HG02571 (cell line): ENCODE measurements around the gene HMGCR.

Source experiments
- ATAC-seq: cut with Tn5 transposase; IDR thresholded peaks from one replicate; pipeline ENCODE4 v1.9.1; 2021; ENCODE audit warnings: mild to moderate bottlenecking, moderate library complexity; ENCODE audit not compliant: unreplicated experiment

The HMGCR gene

DNA sequence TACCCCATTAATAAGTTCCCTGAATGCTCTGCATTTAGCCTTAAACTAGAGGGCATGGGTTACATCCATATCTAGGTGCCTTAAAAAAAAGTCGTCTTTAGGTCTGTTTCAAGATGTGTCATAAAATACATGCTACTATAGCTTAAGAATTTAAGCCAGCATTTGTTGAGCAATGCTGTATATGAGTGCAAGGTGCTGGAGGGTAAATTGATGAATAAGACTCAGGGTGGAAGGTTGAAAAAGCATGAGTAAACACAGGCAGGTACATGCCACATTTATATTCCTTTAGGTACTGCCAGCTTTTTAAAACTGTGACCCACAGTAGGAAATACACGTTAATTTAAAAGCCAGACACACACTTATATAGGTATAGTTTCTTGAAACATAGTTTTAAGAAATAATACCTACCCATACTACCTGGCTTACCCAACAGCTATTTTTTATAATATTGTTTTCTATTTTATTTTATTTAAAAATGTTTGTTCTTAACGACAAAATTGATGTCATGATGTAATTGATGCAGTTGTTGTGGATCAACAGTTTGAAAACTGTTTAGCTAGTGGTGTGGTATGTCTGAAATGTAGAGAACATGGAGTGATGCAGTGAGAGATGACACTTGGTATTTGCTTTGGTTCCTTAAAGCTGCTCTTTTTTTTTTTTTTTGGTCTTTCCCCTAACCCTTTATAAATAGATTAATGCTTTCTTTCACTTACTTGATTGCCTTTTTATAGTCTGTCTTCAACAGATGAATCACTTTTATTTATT is 3.9 kb downstream of the HMGCR start:
- no peak for ATAC-seq

- ATAC-seq, result no peak
Measured at GRCh38 chr5:75341934-75342333, 4.9 kb downstream of the HMGCR start.

DNA sequence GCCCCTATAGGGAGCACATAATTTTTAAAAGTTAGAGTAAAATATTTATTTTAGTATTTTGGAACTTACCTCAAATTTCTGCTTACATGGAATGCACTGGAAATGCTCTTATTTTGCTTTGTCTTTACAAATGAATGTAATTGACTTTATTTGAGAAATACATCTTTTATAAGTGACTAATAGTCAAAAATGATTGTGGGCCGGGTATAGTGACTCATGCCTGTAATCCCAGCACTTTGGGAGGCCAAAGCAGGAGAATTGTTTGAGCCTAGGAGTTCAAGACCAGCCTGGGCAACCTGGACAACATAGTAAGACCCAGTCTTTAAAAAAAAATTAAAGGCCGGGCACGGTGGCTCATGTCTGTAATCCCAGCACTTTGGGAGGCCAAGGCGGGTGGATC is 5.8 kb downstream of the HMGCR start:
- ATAC-seq, result no peak

DNA sequence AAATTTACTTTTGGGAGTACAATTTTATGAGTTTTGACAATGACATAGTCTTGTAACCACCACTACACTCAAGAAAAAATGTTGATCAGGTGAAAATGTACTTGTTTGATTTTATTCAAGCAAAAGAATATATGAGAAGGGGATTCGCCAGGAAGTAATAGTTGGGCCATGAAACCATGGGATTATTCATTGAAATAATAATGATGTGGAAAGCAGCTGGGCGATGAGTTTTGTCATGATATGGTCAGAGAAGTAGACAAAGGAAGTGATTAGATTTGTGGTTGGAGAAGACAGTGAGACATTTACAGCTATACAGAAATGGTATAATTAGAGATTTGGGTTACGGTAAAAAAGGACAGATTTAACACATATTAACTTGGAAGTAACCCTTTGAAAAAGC is 11.2 kb downstream of the HMGCR start:
- no peak for ATAC-seq

GRCh38 chr5:75349663-75350062 is 12.6 kb downstream of the HMGCR start:
- ATAC-seq, result no peak

DNA sequence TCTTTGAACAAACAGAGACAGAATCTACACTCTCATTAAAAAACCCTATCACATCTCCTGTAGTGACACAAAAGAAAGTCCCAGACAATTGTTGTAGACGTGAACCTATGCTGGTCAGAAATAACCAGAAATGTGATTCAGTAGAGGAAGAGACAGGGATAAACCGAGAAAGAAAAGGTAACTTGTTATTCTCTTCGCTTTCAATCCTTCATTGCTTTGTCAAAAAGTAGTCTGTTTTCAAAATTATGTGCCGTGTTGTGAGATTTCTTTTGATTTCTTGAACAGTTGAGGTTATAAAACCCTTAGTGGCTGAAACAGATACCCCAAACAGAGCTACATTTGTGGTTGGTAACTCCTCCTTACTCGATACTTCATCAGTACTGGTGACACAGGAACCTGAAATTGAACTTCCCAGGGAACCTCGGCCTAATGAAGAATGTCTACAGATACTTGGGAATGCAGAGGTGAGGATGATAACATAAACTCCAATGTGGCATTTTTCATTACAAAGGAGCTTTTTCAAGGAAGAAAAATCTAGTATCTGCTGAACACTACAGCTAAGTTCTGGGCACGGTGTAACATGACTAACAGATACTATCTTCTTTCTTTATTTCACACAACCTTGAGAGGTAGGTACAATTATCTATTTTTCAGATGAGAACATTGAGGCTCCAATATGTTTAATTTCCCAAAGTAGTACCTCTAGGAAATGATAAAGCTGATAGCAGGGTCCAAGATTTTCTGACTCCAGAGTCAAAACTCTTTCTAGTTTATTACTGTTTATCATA is 14.3 kb downstream of the HMGCR start:
- no peak for ATAC-seq

GRCh38 chr5:75355236-75355635 is 18.2 kb downstream of the HMGCR start:
- no peak for ATAC-seq

GRCh38 chr5:75356719-75357118 is 19.7 kb downstream of the HMGCR start:
- ATAC-seq, result no peak

- ATAC-seq, result no peak
Measured at GRCh38 chr5:75358117-75358516, 21.1 kb downstream of the HMGCR start.

- ATAC-seq, result no peak
Measured at GRCh38 chr5:75361310-75361709, 24.3 kb downstream of the HMGCR start.

DNA sequence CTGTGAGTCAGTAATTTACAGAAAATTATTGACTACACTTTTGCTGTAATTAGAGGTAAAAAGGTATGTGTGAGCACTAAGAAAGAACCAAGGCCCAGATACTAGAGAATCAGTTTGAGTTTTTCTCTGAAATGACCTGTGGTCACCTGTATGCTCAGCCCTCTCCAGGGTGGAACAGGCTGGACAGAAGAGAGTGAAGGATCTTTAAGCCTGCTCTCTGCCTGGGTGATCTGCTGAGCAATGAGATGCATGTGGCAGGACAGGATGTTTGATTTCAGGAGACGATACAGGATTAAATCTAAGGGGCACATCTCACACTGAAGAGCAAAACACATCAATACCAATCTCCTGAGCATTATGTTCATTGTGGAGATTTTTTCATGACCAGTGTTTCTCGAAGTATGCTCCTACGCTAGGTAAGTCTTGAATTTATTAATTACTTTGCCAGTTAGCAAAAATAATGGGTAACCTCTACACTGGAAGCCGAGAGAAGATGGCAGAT is 25.5 kb downstream of the HMGCR start:
- no peak for ATAC-seq

DNA sequence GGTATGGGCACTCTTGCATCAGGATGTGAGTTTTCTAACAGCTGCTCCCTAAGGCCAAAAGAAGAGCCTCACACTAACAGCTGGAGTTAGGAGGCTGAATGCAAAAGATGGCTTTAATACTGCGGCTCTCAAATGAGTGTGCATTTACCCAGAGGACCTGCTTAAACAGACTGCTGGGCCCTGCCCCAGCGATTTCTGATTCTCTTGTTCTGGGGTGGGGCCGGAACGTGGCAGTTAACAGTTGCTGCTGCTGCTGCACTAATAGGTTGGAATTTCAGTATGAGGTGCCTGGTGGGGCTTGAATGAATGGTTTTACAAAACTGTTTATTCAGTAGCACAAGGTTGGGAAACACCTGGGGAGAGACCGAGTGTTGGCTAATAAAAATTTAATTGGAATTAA is 26.1 kb downstream of the HMGCR start:
- ATAC-seq, result no peak

DNA sequence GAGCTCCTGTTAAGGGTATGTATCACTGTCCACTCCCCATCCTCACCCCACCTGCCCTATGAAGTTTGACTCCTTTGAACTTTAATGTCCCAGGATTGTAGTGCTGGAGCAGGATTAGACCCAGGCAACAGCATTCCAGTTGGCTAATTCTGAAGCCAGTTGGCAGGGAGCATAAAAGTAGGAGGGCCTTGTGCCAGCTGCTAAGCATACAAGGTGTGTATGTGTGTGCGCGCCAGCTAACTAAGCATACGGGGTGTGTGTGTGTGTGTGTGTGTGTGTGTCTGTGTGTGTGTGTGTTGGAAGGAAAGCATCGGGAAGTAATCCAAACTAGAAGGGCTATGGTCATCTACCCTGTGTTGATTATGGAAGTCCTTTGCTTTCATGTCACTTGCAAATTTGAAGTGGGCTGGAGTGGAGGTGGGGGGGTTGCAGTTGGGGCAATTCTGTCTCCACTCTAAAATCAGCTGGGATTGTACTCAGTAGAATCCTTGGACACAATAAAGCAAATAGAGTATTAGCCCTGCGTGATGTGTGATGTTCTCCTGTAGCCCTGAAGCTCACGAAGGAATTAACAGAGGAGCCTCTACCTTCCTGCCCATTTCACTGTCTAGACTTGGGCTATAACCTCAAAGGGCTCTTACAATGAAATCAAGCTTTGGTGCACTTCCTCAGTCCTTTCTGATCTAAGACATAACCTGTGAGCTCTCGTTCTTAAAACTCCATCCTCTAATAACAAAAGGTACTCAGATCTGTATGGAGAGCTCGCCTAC is 26.9 kb downstream of the HMGCR start:
- ATAC-seq, result no peak

- no peak for ATAC-seq
Measured at GRCh38 chr5:75364571-75365280, 27.7 kb downstream of the HMGCR start.

GRCh38 chr5:75365740-75366139 is 28.7 kb downstream of the HMGCR start:
- ATAC-seq, result no peak

DNA sequence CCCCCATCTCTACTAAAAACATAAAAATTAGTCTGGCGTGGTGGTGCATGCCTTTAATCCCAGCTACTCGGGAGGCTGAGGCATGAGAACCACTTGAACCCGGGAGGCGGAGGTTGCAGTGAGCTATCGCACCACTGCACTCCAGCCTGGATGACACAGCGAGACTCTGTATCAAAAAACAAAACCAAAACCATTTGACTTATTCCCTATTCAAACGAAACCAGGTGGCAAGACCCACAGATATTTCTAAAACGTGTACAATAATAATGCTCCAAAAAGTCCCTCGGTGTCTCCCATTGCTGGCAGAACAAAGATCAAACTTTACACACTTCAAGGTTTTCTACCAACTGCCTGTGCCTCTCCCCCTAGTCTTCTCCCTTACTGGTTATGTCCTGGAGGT is 29.8 kb downstream of the HMGCR start:
- ATAC-seq, result peak; percentile 80

- ATAC-seq, result no peak
Measured at GRCh38 chr5:75367401-75367800, 30.4 kb downstream of the HMGCR start.

- ATAC-seq, result no peak
Measured at GRCh38 chr5:75368391-75368790, 31.4 kb downstream of the HMGCR start.

DNA sequence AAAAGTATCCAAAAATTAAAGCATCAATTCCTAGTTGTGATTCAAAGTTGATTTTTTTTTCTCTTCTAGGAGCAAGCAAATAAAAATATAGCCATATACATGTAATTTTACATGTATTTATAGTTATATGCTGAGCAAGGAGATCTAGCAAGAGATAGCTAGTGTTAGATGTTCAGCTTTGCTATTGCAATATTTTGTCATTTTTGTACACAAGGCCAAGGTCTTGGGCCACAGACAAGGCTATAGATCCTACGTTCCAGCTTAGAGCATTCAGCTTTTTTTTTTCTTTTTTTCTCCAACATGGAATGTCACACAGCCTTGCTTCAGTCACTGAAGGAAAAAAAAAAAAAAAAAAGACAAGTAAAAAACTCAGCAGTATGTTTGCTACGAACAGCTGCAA is 36.8 kb downstream of the HMGCR start:
- ATAC-seq, result no peak

GRCh38 chr5:75374394-75374814 is 37.4 kb downstream of the HMGCR start:
- no peak for ATAC-seq

- no peak for ATAC-seq
Measured at GRCh38 chr5:75375414-75375813, 38.4 kb downstream of the HMGCR start.
